K562 (cell line): ENCODE measurements around the gene AGAP1. TPM values are rescaled to one million over a fixed set of nuclear protein-coding genes. Genes with fewer than 3 reads are reported as not detected.

Experiments used
- ATAC-seq: fragments of 200-7000 bp; cut with Tn5 transposase; 3 replicates; pipeline ENCODE4 v1.9.1; 2020; ENCODE audit warnings: moderate library complexity
- BruUV-seq: library from RNA; stranded (reverse); fragments of 400-500 nt; replicated peaks from 2 replicates; lab custom pipeline; 2021; lab: Mats Ljungman, UMichigan
- CTCF ChIA-PET: fragments of 300-600 bp; formaldehyde crosslinking; extraction: SDS; loops from one replicate; lab custom pipeline; 2021; ENCODE audit warnings: low intra/inter-chr PET ratio; lab: Yijun Ruan, JAX
- POLR2A ChIA-PET: fragments of 300-600, 350-650 bp; sonication (Branson Sonifier 250); formaldehyde crosslinking; extraction: SDS; loops from one replicate; lab custom pipeline; 2021; ENCODE audit warnings: antibody characterized with exemption, inconsistent platforms; lab: Yijun Ruan, JAX
- DNase-seq, 4 experiments: peaks; one replicate each; pipeline versions ENCODE4 v3.0.0 to v3.0.0-alpha.2; 2011 to 2018; ENCODE audit warnings: low spot score in 3 of 4, mixed read lengths in 3 of 4; ENCODE audit errors: extremely low read depth in 1 of 4
- FAIRE-seq: peaks from 2 replicates; lab custom pipeline; 2011; peaks lifted over from hg19 to GRCh38; lab: Jason Lieb, UNC
- H2AFZ ChIP-seq: 2 replicates; pipeline ENCODE4 v1.6.0; 2011; ENCODE audit warnings: low read depth, low read length, control low read depth, inconsistent platforms
- H3K27ac ChIP-seq: fragments of 200-600 bp; 3 replicates; pipeline ENCODE4 v1.8.0; 2011; ENCODE audit warnings: low read depth, mild to moderate bottlenecking, control low read depth, inconsistent platforms, low read length, moderate library complexity, mixed read lengths; ENCODE audit errors: extremely low read depth
- H3K27me3 ChIP-seq, 2 experiments: fragments of 300-600 bp in 1 of 2; 2 replicates in 1 of 2; 3 replicates in 1 of 2; pipeline versions ENCODE4 v1.6.0 to v1.8.0; 2011; ENCODE audit warnings: inconsistent platforms in 2 of 2, low read length in 2 of 2, mild to moderate bottlenecking in 1 of 2, mixed read lengths in 1 of 2, moderate library complexity in 1 of 2; ENCODE audit not compliant: control insufficient read depth in 2 of 2, insufficient read depth in 2 of 2
- H3K36me3 ChIP-seq: fragments of 300-600 bp; 3 replicates; pipeline ENCODE4 v1.8.0; 2011; ENCODE audit warnings: mild to moderate bottlenecking, low read length, inconsistent platforms; ENCODE audit not compliant: control insufficient read depth, insufficient read depth
- H3K4me1 ChIP-seq, 2 experiments: fragments of 200-600 bp in 1 of 2; replicated peaks in 1 of 2; 2 replicates in 1 of 2; 3 replicates in 1 of 2; pipeline versions ENCODE4 v1.5.1 to v1.8.0; 2011; ENCODE audit warnings: inconsistent platforms in 2 of 2, low read length in 2 of 2, mild to moderate bottlenecking in 1 of 2, mixed read lengths in 1 of 2, moderate library complexity in 1 of 2; ENCODE audit not compliant: control insufficient read depth in 2 of 2, insufficient read depth in 2 of 2
- H3K4me2 ChIP-seq: 2 replicates; pipeline ENCODE4 v1.6.1; 2011; ENCODE audit warnings: low read length, control low read depth, inconsistent platforms, mixed read lengths; ENCODE audit not compliant: insufficient read depth
- H3K4me3 ChIP-seq: fragments of 200-600 bp; sonication (generic), shearing (Covaris generic); 2 replicates; pipeline ENCODE4 v1.5.1; 2016; ENCODE audit warnings: control low read depth, inconsistent platforms
- H3K79me2 ChIP-seq: fragments of 200-600 bp; 3 replicates; pipeline ENCODE4 v1.8.0; 2011; ENCODE audit warnings: low read length, inconsistent platforms; ENCODE audit not compliant: control insufficient read depth, insufficient read depth
- H3K9ac ChIP-seq, 2 experiments: 2 replicates each; pipeline versions ENCODE4 v1.6.0 to v1.6.1; 2011; ENCODE audit warnings: low read depth in 2 of 2, low read length in 2 of 2, control low read depth in 1 of 2, inconsistent platforms in 1 of 2, mild to moderate bottlenecking in 1 of 2, mixed read lengths in 1 of 2; ENCODE audit not compliant: insufficient read depth in 1 of 2
- H3K9me1 ChIP-seq: one replicate; pipeline ENCODE4 v1.6.0; 2011; ENCODE audit warnings: inconsistent platforms, mild to moderate bottlenecking, low read length, moderate library complexity; ENCODE audit not compliant: control insufficient read depth, insufficient read depth
- H3K9me3 ChIP-seq: replicated peaks from 2 replicates; pipeline ENCODE4 v1.5.1; 2011; ENCODE audit warnings: low read depth, low read length, inconsistent platforms; ENCODE audit not compliant: control insufficient read depth, insufficient read depth
- H4K20me1 ChIP-seq: replicated peaks from 2 replicates; pipeline ENCODE4 v1.6.1; 2011; ENCODE audit warnings: low read length, inconsistent platforms, mixed read lengths; ENCODE audit not compliant: control insufficient read depth, insufficient read depth
- ARID2 ChIP-seq: fragments of 450-650 bp; IDR thresholded peaks from 2 replicates; pipeline ENCODE4 v1.6.1; 2017; ENCODE audit warnings: antibody characterized with exemption, mild to moderate bottlenecking
- ATF7 ChIP-seq: fragments of 450-650 bp; IDR thresholded peaks from 2 replicates; pipeline ENCODE4 v1.7.1; 2014; ENCODE audit warnings: mild to moderate bottlenecking, moderate library complexity
- BCL6 ChIP-seq: fragments of 250-450 bp; sonication (Bioruptor Pico); IDR thresholded peaks from 2 replicates; pipeline ENCODE4 v1.4.0; 2020
- CBX1 ChIP-seq: sonication (generic); IDR thresholded peaks from 2 replicates; pipeline ENCODE4 v1.6.1; 2016; ENCODE audit warnings: antibody characterized with exemption, low read depth, mild to moderate bottlenecking
- DACH1 ChIP-seq: fragments of 450-650 bp; IDR thresholded peaks from 2 replicates; pipeline ENCODE4 v1.6.1; 2018; ENCODE audit not compliant: partially characterized antibody
- FOXJ3 ChIP-seq: sonication (generic); formaldehyde crosslinking; IDR thresholded peaks from 2 replicates; pipeline ENCODE4 v1.4.0; 2020; ENCODE audit warnings: mild to moderate bottlenecking, missing genetic modification reagents
- GABPB2 ChIP-seq: fragments of 250-450 bp; sonication (Bioruptor Pico); conservative IDR thresholded peaks from 2 replicates; pipeline ENCODE4 v1.5.1; 2021; ENCODE audit warnings: mild to moderate bottlenecking
- ILK ChIP-seq: fragments of 450-650 bp; IDR thresholded peaks from 2 replicates; pipeline ENCODE4 v1.6.1; 2016; ENCODE audit warnings: missing genetic modification characterization, low read depth, mild to moderate bottlenecking, missing compliant biosample characterization, moderate library complexity, borderline replicate concordance
- JUND ChIP-seq, 2 experiments: IDR thresholded peaks; 2 replicates in 1 of 2; 3 replicates in 1 of 2; pipeline ENCODE4 v1.6.1; 2011; ENCODE audit warnings: borderline replicate concordance in 2 of 2, low read depth in 2 of 2, low read length in 2 of 2, improper control_type of control experiment in 1 of 2, missing biosample characterization in 1 of 2, missing genetic modification characterization in 1 of 2, missing genetic modification reagents in 1 of 2
- MBD2 ChIP-seq: sonication (generic); IDR thresholded peaks from 2 replicates; pipeline ENCODE4 v1.6.1; 2016; ENCODE audit warnings: low read depth, borderline replicate concordance
- MEF2D ChIP-seq: conservative IDR thresholded peaks from 2 replicates; pipeline ENCODE4 v1.6.1; 2016; ENCODE audit warnings: low read depth, missing genetic modification characterization, missing compliant biosample characterization
- SRSF7 ChIP-seq: fragments of 200-400 bp; formaldehyde crosslinking; optimal IDR thresholded peaks from 2 replicates; pipeline ENCODE3; 2017; ENCODE audit warnings: mild to moderate bottlenecking, low read depth, low read length
- THRB ChIP-seq: fragments of 450-650 bp; formaldehyde crosslinking; conservative IDR thresholded peaks from 2 replicates; pipeline ENCODE4 v1.4.0; 2022; ENCODE audit warnings: mild to moderate bottlenecking, missing genetic modification characterization
- TOE1 ChIP-seq, 2 experiments: fragments of 450-650 bp in 1 of 2; sonication (generic) in 1 of 2; formaldehyde crosslinking in 1 of 2; IDR thresholded peaks; 2 replicates each; pipeline versions ENCODE4 v1.7.1 to v1.8.0; 2016 to 2022; ENCODE audit warnings: borderline replicate concordance in 2 of 2, mild to moderate bottlenecking in 2 of 2, antibody characterized with exemption in 1 of 2, inconsistent platforms in 1 of 2, low read depth in 1 of 2, missing genetic modification reagents in 1 of 2, moderate library complexity in 1 of 2
- YY1 ChIP-seq, 3 experiments: IDR thresholded peaks; 2 replicates each; pipeline ENCODE4 v1.6.1; 2011; ENCODE audit warnings: low read length in 2 of 3, mild to moderate bottlenecking in 2 of 3, moderate library complexity in 2 of 3, borderline replicate concordance in 1 of 3, control low read depth in 1 of 3, low read depth in 1 of 3; ENCODE audit not compliant: insufficient read depth in 3 of 3, insufficient replicate concordance in 2 of 3, control insufficient read depth in 1 of 3, insufficient read length in 1 of 3; ENCODE audit errors: extremely low read depth in 1 of 3
- WGBS: fragments of 100-300 bp; shearing (Covaris generic); methylation state at CpG from one replicate; pipeline ENCODE4 v1.1.6; 2016; ENCODE audit warnings: low coverage, mixed read lengths; ENCODE audit not compliant: insufficient coverage; ENCODE audit errors: missing lambda C conversion rate; 5-methylcytosine and 5-hydroxymethylcytosine counted together
- in situ Hi-C: fragments of 300-500 bp; cut with MboI; formaldehyde crosslinking; loops from 4 replicates; pipeline ENCODE4 v1.15.0; 2018; ENCODE audit warnings: inconsistent platforms, mixed read lengths
- intact Hi-C: fragments of 100-400 bp; cut with micrococcal nuclease; formaldehyde crosslinking; loops from 2 replicates; pipeline ENCODE4 v1.14.2; 2022
- polyA plus RNA-seq, 8 experiments: library from polyadenylated mRNA; depleted of rRNA in 4 of 8; stranded (reverse) in 5 of 8; unstranded in 3 of 8; fragments of >200 nt; fragmentation: Nextera tagmentation in 2 of 8; fragmentation: Illumina TruSeq in 1 of 8; extraction: Ambion mirVana in 2 of 8; extraction: Trizol in 1 of 8; gene quantifications; 2 replicates each; pipeline versions ENCODE4 v1.2.1 to v1.2.3, GENCODE V29; 2011 to 2014; ENCODE audit warnings: inconsistent platforms in 1 of 8, missing spikeins in 1 of 8
- total RNA-seq, 7 experiments: library from RNA; depleted of rRNA in 6 of 7; stranded (reverse); fragments of >200 nt in 6 of 7; fragmentation: Illumina TruSeq in 2 of 7; extraction: Trizol in 2 of 7; gene quantifications; 2 replicates each; pipeline versions ENCODE4 v1.2.1 to v1.2.3, GENCODE V29; 2011 to 2021; ENCODE audit warnings: low replicate concordance in 1 of 7
- TF ChIP-seq, protein P1 (sequence below): fragments of 200-800 bp; sonication (Bioruptor generic); IDR thresholded peaks from 2 replicates; pipeline ENCODE4 v1.6.1; 2017; ENCODE audit warnings: missing genetic modification characterization, missing compliant biosample characterization

AGAP1 gene
- total and polyA plus RNA-seq, 9 of the 15 experiments (the other 6 are each of a cell fraction or from before 2014, with no cell fraction given) = 1.3 to 24.0 (median 10.6) TPM

DNA sequence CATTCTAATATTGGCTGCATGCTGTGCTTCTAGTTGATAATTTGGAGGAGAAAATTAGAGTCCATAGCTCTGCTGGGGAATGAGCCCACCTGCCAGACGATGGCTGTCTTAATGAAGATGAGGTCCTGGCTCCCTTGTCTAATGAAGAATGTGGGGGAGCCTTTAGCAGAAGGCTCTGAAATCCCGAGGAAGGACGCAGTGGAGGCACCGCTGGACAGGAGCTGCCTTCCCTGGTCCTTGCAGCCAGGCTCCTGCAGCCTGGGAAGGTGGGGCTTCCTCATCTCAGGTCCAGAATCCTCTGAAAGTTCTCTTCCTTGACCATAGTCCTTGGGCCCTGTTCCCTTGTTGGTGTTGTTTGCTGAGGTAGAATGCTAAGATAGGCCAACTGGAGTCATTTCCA lies 208.3 kb downstream of the AGAP1 start:
- peaks cover 0 to 7% of the 10 kb centered on the region in 2 experiments; a peak in 4 of 5 replicates for H3K4me1 ChIP-seq
- H2AFZ ChIP-seq = no peak overlapping the region
- intact Hi-C loops = no loop called here
- no peaks in the 10 kb centered on the region for H3K27me3 ChIP-seq
- no peaks in the 10 kb centered on the region for H3K9me3 ChIP-seq
- WGBS = 70% methylated on average over 4 of the region's 4 CpGs
- ChIA-PET CTCF (no interaction called here), POLR2A (no interaction called here)
- H3K79me2 ChIP-seq = peaks cover 36% of the 10 kb centered on the region; the same call in 2 of the 3 replicates
- DNase-seq (no peak), FAIRE-seq (no peak), ATAC-seq (no peak)
- BruUV-seq = no TSS peak
- H4K20me1 ChIP-seq = peaks cover 40% of the 10 kb centered on the region
- H3K27ac ChIP-seq = no peak overlapping the region
- in situ Hi-C loops = no loop called here
- no peak overlapping the region for H3K4me2 ChIP-seq
- H3K36me3 ChIP-seq = no peaks in the 10 kb centered on the region
- H3K9ac ChIP-seq = no peak overlapping the region
- H3K9me1 ChIP-seq = no peaks in the 10 kb centered on the region
- H3K4me3 ChIP-seq = no peak overlapping the region
- no peak for TF ChIP-seq DACH1
- TF ChIP-seq GABPB2 (CRISPR knock-in tag) = no peak
- no peak for TF ChIP-seq MBD2
- no peak for TF ChIP-seq TOE1 (IDR thresholded peaks at IDR 0.05; ENCODE audit: borderline replicate concordance)
- no peak for TF ChIP-seq TOE1 (CRISPR knock-in tag; IDR thresholded peaks at IDR 0.05; ENCODE audit: borderline replicate concordance, low read depth)
- no peak for TF ChIP-seq ATF7
- no peak for TF ChIP-seq CBX1
- no peak for TF ChIP-seq ILK (tag)
- no peak for TF ChIP-seq SRSF7
- TF ChIP-seq, protein P1, sequence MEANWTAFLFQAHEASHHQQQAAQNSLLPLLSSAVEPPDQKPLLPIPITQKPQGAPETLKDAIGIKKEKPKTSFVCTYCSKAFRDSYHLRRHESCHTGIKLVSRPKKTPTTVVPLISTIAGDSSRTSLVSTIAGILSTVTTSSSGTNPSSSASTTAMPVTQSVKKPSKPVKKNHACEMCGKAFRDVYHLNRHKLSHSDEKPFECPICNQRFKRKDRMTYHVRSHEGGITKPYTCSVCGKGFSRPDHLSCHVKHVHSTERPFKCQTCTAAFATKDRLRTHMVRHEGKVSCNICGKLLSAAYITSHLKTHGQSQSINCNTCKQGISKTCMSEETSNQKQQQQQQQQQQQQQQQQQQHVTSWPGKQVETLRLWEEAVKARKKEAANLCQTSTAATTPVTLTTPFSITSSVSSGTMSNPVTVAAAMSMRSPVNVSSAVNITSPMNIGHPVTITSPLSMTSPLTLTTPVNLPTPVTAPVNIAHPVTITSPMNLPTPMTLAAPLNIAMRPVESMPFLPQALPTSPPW (CRISPR knock-in tag) = no peak
- no peak for TF ChIP-seq ARID2
- no peak for TF ChIP-seq FOXJ3 (CRISPR knock-in tag)
- no peak for TF ChIP-seq THRB (CRISPR knock-in tag)
- no peak for TF ChIP-seq YY1 (IDR thresholded peaks at IDR 0.05; ENCODE audit: borderline replicate concordance in 1 of 3, control insufficient read depth in 1 of 3, extremely low read depth in 1 of 3, insufficient read depth in 3 of 3, insufficient read length in 1 of 3, insufficient replicate concordance in 2 of 3, low read depth in 1 of 3, low read length in 2 of 3)
- TF ChIP-seq MEF2D = no peak
- TF ChIP-seq BCL6 (CRISPR knock-in tag) = no peak
- no peak for TF ChIP-seq JUND (IDR thresholded peaks at IDR 0.05; ENCODE audit: borderline replicate concordance, low read depth, low read length)
- TF ChIP-seq JUND (tag; IDR thresholded peaks at IDR 0.05; ENCODE audit: borderline replicate concordance, low read depth, low read length) = no peak
